ENCODE results near the gene DDX46. TPM values are rescaled to one million over a fixed set of nuclear protein-coding genes. Genes with fewer than 3 reads are reported as not detected.

Gene DDX46
- total RNA-seq, 1 experiment from 2014 or later, result 99.3 TPM

DNA sequence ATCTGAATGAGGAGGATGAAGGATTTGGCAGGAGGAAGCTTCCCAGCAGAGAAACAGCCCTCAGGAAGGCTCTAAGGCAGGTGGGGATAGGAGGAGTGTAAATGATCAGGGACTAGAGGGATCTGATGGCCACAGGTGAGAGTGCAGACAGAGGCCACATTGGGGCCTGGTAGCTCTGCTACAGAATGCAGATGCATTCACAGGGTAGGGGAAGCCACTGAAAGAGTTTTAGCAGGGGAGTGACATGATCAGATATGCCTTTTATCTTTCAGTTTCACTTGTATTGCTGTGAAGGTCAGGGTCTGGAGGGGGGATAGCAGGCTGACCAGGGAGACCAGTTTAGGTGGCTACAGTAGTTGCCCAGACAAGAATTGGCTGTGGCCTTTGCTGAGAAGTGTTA is 118.6 kb downstream of the DDX46 start:
- Histone ChIP-seq H3K9me3 (ENCODE audit: control insufficient read depth in 1 of 2, insufficient read depth in 1 of 2, low read depth in 1 of 2, low read length in 2 of 2) (no peaks in the 10 kb centered on the region), H3K36me3 (ENCODE audit: control insufficient read depth in 1 of 2, insufficient read depth in 2 of 2, low read length in 2 of 2) (no peaks in the 10 kb centered on the region), H2AFZ (ENCODE audit: low read depth, low read length, poor library complexity, severe bottlenecking) (no peak overlapping the region), H3K9ac (ENCODE audit: low read length) (no peak overlapping the region), H3K4me3 (replicated peaks in 1 of 2; ENCODE audit: low read depth in 1 of 2, low read length in 2 of 2) (no peak overlapping the region), H3K9me2 (ENCODE audit: insufficient read depth) (no peaks in the 10 kb centered on the region), H3K79me2 (ENCODE audit: insufficient read depth, low read length) (peaks cover 6% of the 10 kb centered on the region), H3K4me2 (ENCODE audit: low read length) (no peak overlapping the region), H4K20me1 (ENCODE audit: insufficient read depth) (no peaks in the 10 kb centered on the region), H3K27ac (ENCODE audit: low read depth, low read length) (no peak overlapping the region), H3K27me3 (ENCODE audit: insufficient read depth, low read length) (no peaks in the 10 kb centered on the region), H3K4me1 (ENCODE audit: control insufficient read depth in 1 of 2, insufficient read depth in 2 of 2, low read length in 2 of 2) (peaks cover 2 to 16% of the 10 kb centered on the region in 2 experiments; a peak in 3 of 4 replicates)
- CTCF ChIA-PET, result no interaction called here
- ATAC-seq (no peak), DNase-seq (ENCODE audit: low read depth, low spot score) (no peak)
- POLR2A ChIA-PET, result no interaction called here
- RAD21 ChIA-PET (ENCODE audit: low non-redundant PET in 1 of 2, low total read pairs in 2 of 2, uncharacterized antibody in 2 of 2, unreplicated experiment in 2 of 2), result interaction anchor here in 1 of 2 experiments (0.6 kb wide), 1 partner anchor 146 kb away, joined by 3 read pairs; no protein-coding TSS in a partner anchor
- TF ChIP-seq JUND (IDR thresholded peaks at IDR 0.05) (no peak), CEBPB (IDR thresholded peaks at IDR 0.05; ENCODE audit: low read depth) (no peak), EGR1 (IDR thresholded peaks at IDR 0.05; ENCODE audit: low read depth) (no peak), CBX3 (IDR thresholded peaks at IDR 0.05; ENCODE audit: low read depth) (no peak), POLR2A (IDR thresholded peaks at IDR 0.05; ENCODE audit: borderline replicate concordance, extremely low read depth, insufficient read depth, insufficient read length) (no peak), FOSL1 (IDR thresholded peaks at IDR 0.05; ENCODE audit: low read depth) (no peak), POLR2AphosphoS5 (IDR thresholded peaks at IDR 0.05; ENCODE audit: low read depth, low read length) (no peak), ZFX (IDR thresholded peaks at IDR 0.05) (no peak), YY1 (IDR thresholded peaks at IDR 0.05; ENCODE audit: extremely low read depth, insufficient replicate concordance, low read depth, low read length) (no peak), ZNF274 (IDR thresholded peaks at IDR 0.05; ENCODE audit: low read depth, low read length) (no peak), SP1 (IDR thresholded peaks at IDR 0.05; ENCODE audit: low read depth) (no peak), SIN3A (IDR thresholded peaks at IDR 0.05; ENCODE audit: low read depth) (no peak), EZH2 (IDR thresholded peaks at IDR 0.05) (no peak), ELF1 (IDR thresholded peaks at IDR 0.05; ENCODE audit: borderline replicate concordance, low read depth) (no peak)
- TF ChIP-seq, protein P1, sequence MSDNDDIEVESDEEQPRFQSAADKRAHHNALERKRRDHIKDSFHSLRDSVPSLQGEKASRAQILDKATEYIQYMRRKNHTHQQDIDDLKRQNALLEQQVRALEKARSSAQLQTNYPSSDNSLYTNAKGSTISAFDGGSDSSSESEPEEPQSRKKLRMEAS (IDR thresholded peaks at IDR 0.05), result no peak
- TF ChIP-seq, protein P2, sequence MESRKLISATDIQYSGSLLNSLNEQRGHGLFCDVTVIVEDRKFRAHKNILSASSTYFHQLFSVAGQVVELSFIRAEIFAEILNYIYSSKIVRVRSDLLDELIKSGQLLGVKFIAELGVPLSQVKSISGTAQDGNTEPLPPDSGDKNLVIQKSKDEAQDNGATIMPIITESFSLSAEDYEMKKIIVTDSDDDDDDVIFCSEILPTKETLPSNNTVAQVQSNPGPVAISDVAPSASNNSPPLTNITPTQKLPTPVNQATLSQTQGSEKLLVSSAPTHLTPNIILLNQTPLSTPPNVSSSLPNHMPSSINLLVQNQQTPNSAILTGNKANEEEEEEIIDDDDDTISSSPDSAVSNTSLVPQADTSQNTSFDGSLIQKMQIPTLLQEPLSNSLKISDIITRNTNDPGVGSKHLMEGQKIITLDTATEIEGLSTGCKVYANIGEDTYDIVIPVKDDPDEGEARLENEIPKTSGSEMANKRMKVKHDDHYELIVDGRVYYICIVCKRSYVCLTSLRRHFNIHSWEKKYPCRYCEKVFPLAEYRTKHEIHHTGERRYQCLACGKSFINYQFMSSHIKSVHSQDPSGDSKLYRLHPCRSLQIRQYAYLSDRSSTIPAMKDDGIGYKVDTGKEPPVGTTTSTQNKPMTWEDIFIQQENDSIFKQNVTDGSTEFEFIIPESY (IDR thresholded peaks at IDR 0.05; ENCODE audit: extremely low read depth, insufficient replicate concordance, low read length), result no peak
- intact Hi-C loops (cut with micrococcal nuclease), result no loop called here
- BruUV-seq (replicated peaks), result no TSS peak

Data from HCT116 (cell line).